ENCODE measurements around the gene UBAP2L. TPM values are rescaled to one million over a fixed set of nuclear protein-coding genes. Genes with fewer than 3 reads are reported as not detected.

The UBAP2L gene
- total RNA-seq, 1 donor: 88.3 TPM

GRCh38 chr1:154179946-154180687 lies 40.6 kb upstream of the UBAP2L start:
- H4K20me1 ChIP-seq (ENCODE audit: insufficient read depth, low read length): peaks cover 74% of the 10 kb centered on the region
- no peaks in the 10 kb centered on the region for H3K27me3 ChIP-seq (ENCODE audit: insufficient read depth, low read length)
- peaks cover 26% of the 10 kb centered on the region for H3K36me3 ChIP-seq (ENCODE audit: insufficient read depth, low read length)
- H3K9me3 ChIP-seq (ENCODE audit: low read depth, low read length): no peaks in the 10 kb centered on the region
- H2AFZ ChIP-seq (ENCODE audit: low read length): no peak overlapping the region
- H3K27ac ChIP-seq (ENCODE audit: low read depth, low read length): no peak overlapping the region
- TF ChIP-seq CTCF (IDR thresholded peaks at IDR 0.05; ENCODE audit: extremely low read depth, low read depth, low read length): no peak
- no peak overlapping the region for H3K4me3 ChIP-seq (ENCODE audit: insufficient read depth, low read length)
- peak overlapping the region; percentile 56 for H3K4me2 ChIP-seq (ENCODE audit: insufficient read depth, low read length)
- H3K79me2 ChIP-seq (ENCODE audit: insufficient read depth, low read length): peaks cover 78% of the 10 kb centered on the region
- H3K4me1 ChIP-seq (ENCODE audit: insufficient read depth, low read length): peaks cover 47% of the 10 kb centered on the region
- no peak for DNase-seq (ENCODE audit: insufficient read length, low spot score, missing footprints)

GRCh38 chr1:154181944-154182343 lies 38.8 kb upstream of the UBAP2L start:
- H2AFZ ChIP-seq (ENCODE audit: low read length): peak overlapping the region; percentile 92
- H3K27me3 ChIP-seq (ENCODE audit: insufficient read depth, low read length): peaks cover 5% of the 10 kb centered on the region
- peaks cover 14% of the 10 kb centered on the region for H3K36me3 ChIP-seq (ENCODE audit: insufficient read depth, low read length)
- peaks cover 60% of the 10 kb centered on the region for H3K79me2 ChIP-seq (ENCODE audit: insufficient read depth, low read length)
- no peaks in the 10 kb centered on the region for H3K9me3 ChIP-seq (ENCODE audit: low read depth, low read length)
- H4K20me1 ChIP-seq (ENCODE audit: insufficient read depth, low read length): peaks cover 57% of the 10 kb centered on the region
- H3K4me2 ChIP-seq (ENCODE audit: insufficient read depth, low read length): peak overlapping the region; percentile 94
- H3K27ac ChIP-seq (ENCODE audit: low read depth, low read length): peak overlapping the region; percentile 81
- H3K4me1 ChIP-seq (ENCODE audit: insufficient read depth, low read length): peaks cover 37% of the 10 kb centered on the region
- no peak for TF ChIP-seq CTCF (IDR thresholded peaks at IDR 0.05; ENCODE audit: extremely low read depth, low read depth, low read length)
- peak overlapping the region; percentile 95 for H3K4me3 ChIP-seq (ENCODE audit: insufficient read depth, low read length)
- peak; percentile 58 for DNase-seq (ENCODE audit: insufficient read length, low spot score, missing footprints)

DNA sequence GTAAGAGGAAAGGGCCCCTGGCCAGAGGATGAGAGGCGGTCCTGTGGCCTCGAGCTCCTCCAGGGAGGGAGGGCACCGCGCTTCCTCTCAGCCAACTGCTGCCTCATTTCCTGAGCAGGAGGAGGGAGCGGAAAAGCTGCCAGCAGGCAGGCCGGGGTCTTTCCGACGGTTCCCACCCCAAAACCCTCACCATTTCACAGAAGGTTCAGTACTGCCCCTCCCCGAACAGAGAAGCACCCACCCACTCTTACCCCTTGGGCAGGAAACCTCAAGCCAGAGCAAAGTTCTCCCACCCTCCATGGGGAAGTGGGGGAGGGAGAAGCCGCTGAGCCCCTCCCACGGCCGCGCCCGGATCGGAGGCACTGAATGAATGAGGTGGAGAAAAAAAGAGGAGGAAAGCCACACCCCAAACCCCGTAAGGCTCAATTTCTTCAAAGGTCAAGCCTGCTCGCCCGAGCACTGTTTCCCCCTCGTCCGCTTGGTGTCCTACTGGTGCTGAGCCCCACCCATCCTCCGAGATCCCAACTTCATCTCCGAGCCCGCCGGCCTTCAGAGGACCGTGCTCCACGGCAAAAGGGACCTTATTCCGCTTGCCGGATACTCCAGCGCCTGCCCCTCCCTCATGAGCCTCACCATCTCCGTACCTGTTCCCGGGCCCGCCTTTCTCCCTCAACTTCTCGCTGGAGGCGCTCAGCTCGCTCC lies 38.3 kb upstream of the UBAP2L start:
- peak overlapping the region; percentile 94 for H3K4me2 ChIP-seq (ENCODE audit: insufficient read depth, low read length)
- peak overlapping the region; percentile 95 for H3K4me3 ChIP-seq (ENCODE audit: insufficient read depth, low read length)
- H3K4me1 ChIP-seq (ENCODE audit: insufficient read depth, low read length): peaks cover 36% of the 10 kb centered on the region
- peak; percentile 90 for DNase-seq (ENCODE audit: insufficient read length, low spot score, missing footprints)
- H3K27ac ChIP-seq (ENCODE audit: low read depth, low read length): peak overlapping the region; percentile 81
- H3K79me2 ChIP-seq (ENCODE audit: insufficient read depth, low read length): peaks cover 55% of the 10 kb centered on the region
- H3K36me3 ChIP-seq (ENCODE audit: insufficient read depth, low read length): peaks cover 14% of the 10 kb centered on the region
- peak overlapping the region; percentile 92 for H2AFZ ChIP-seq (ENCODE audit: low read length)
- peaks cover 52% of the 10 kb centered on the region for H4K20me1 ChIP-seq (ENCODE audit: insufficient read depth, low read length)
- no peak for TF ChIP-seq CTCF (IDR thresholded peaks at IDR 0.05; ENCODE audit: extremely low read depth, low read depth, low read length)
- no peaks in the 10 kb centered on the region for H3K9me3 ChIP-seq (ENCODE audit: low read depth, low read length)
- peaks cover 6% of the 10 kb centered on the region for H3K27me3 ChIP-seq (ENCODE audit: insufficient read depth, low read length)
